ENCODE results near the gene SYDE2. TPM values are rescaled to one million over a fixed set of nuclear protein-coding genes. Genes with fewer than 3 reads are reported as not detected.

Gene SYDE2
- total RNA-seq, 1 donor from 2014 or later: 20.7 TPM

Small RNAs within 50 kb of the gene (microRNA-seq; reads per million reads assigned to microRNA genes)
- 10.1 reads per million, percentile 22 among the genes with 10 or more reads in this experiment for gene MIR4423

Other genes starting within 250 kb of the SYDE2 start
- gene MCOLN2, start 203.9 kb downstream of the SYDE2 start, total RNA-seq: 0.19 TPM
- gene MCOLN3, start 152.5 kb downstream of the SYDE2 start, total RNA-seq: 1.2 TPM
- 17.1 TPM for gene C1orf52, start 58.6 kb upstream of the SYDE2 start, total RNA-seq
- 8.6 TPM for gene BCL10, start 75.6 kb upstream of the SYDE2 start, total RNA-seq